GM19463 (cell line): Measurements from ENCODE around the gene COMMD3.
"Not testable (repeated sequence)": the region's sequence is repeated elsewhere in the genome, so short reads cannot be mapped to it uniquely, and the experiment has no call there.

Experiments used
- ATAC-seq: cut with Tn5 transposase; IDR thresholded peaks from one replicate; pipeline ENCODE4 v1.9.1; 2021; ENCODE audit warnings: mild to moderate bottlenecking, moderate library complexity; ENCODE audit not compliant: unreplicated experiment

COMMD3 gene

GRCh38 chr10:22316286-22317075, at the start of gene COMMD3:
Gene COMMD3 (plus strand): TSS chr10:22316388. CDS start chr10:22316418, 30 bp downstream.
- ATAC-seq: peak; percentile 55

- ATAC-seq: no peak
These were observed 47.7 kb upstream of the COMMD3 start for GRCh38 chr10:22268503-22268902.

GRCh38 chr10:22271786-22272185, 44.4 kb upstream of the COMMD3 start:
- no peak for ATAC-seq

- no peak for ATAC-seq
These were observed 37.8 kb upstream of the COMMD3 start for GRCh38 chr10:22278441-22278782.

GRCh38 chr10:22280078-22280477, 36.1 kb upstream of the COMMD3 start:
- ATAC-seq: no peak

- no peak for ATAC-seq
These were observed 31.1 kb upstream of the COMMD3 start for GRCh38 chr10:22285130-22285529.

- ATAC-seq: no peak
These were observed 22.3 kb upstream of the COMMD3 start for GRCh38 chr10:22293747-22294404.

- no peak for ATAC-seq
These were observed 21.5 kb upstream of the COMMD3 start for GRCh38 chr10:22294694-22295093.

- no peak for ATAC-seq
These were observed 15.0 kb upstream of the COMMD3 start for GRCh38 chr10:22301193-22301592.

GRCh38 chr10:22303461-22303860, 12.7 kb upstream of the COMMD3 start:
- no peak for ATAC-seq

GRCh38 chr10:22305721-22306120, 10.5 kb upstream of the COMMD3 start:
- ATAC-seq: no peak

- ATAC-seq: peak; percentile 99
These were observed 7.8 kb upstream of the COMMD3 start for GRCh38 chr10:22308390-22308789.

- ATAC-seq: no peak
These were observed 6.8 kb upstream of the COMMD3 start for GRCh38 chr10:22309180-22310000.

- not testable (repeated sequence) for ATAC-seq
These were observed 6.2 kb upstream of the COMMD3 start for GRCh38 chr10:22310012-22310411.

GRCh38 chr10:22310928-22311327, 5.3 kb upstream of the COMMD3 start:
- ATAC-seq: no peak

- ATAC-seq: no peak
These were observed 1.3 kb upstream of the COMMD3 start for GRCh38 chr10:22314852-22315251.

- peak; percentile 13 for ATAC-seq
These were observed 518 bp upstream of the COMMD3 start for GRCh38 chr10:22315455-22316285.

- peak; percentile 8 for ATAC-seq
These were observed 835 bp downstream of the COMMD3 start for GRCh38 chr10:22317076-22317370.

GRCh38 chr10:22317771-22318565, 1.8 kb downstream of the COMMD3 start:
- ATAC-seq: no peak

- ATAC-seq: no peak
These were observed 2.6 kb downstream of the COMMD3 start for GRCh38 chr10:22318772-22319171.
